ENCODE data around the gene ANKRD61. TPM values are rescaled to one million over a fixed set of nuclear protein-coding genes. Genes with fewer than 3 reads are reported as not detected.

Gene ANKRD61
- total and polyA plus RNA-seq, 5 donors from 2014 or later: 0.15 to 0.53 (median 0.32) TPM; not detected in 2

GRCh38 chr7:6011541-6011940, 19.6 kb upstream of the ANKRD61 start:
- Mint-ChIP-seq H3K27me3 (peaks cover 4% of the 10 kb centered on the region), H3K9me3 (no peaks in the 10 kb centered on the region), H3K4me1 (peaks cover 10 to 49% (median 29%) of the 10 kb centered on the region in 4 donors), H3K27ac (peak overlapping the region in 2 of 3 donors; percentile 44 to 56), H3K36me3 (peaks cover 8% of the 10 kb centered on the region), H3K4me3 (peak overlapping the region in 2 of 4 donors; percentile 47 to 55)
- no peak overlapping the region for H3K4me3 ChIP-seq (ENCODE audit: low read depth, low read length)
- no peaks in the 10 kb centered on the region for H3K9me3 ChIP-seq (ENCODE audit: control insufficient read depth in 2 of 2, low read length in 2 of 2)
- DNase-seq (no peak), ATAC-seq (ENCODE audit: low read depth in 2 of 2) (no peak)
- peaks cover 8% of the 10 kb centered on the region for H3K36me3 ChIP-seq (ENCODE audit: control insufficient read depth, insufficient read depth, low read length)
- no peak overlapping the region for H3K27ac ChIP-seq (ENCODE audit: insufficient read depth, low read length, poor library complexity, severe bottlenecking)
- H3K27me3 ChIP-seq (ENCODE audit: control insufficient read depth, insufficient read depth, low read length): no peaks in the 10 kb centered on the region
- peaks cover 11% of the 10 kb centered on the region for H3K4me1 ChIP-seq (ENCODE audit: control insufficient read depth, insufficient read depth, low read length, poor library complexity, severe bottlenecking)

GRCh38 chr7:6012355-6013104, 18.6 kb upstream of the ANKRD61 start:
- Mint-ChIP-seq H3K27me3 (peaks cover 4% of the 10 kb centered on the region), H3K4me1 (peaks cover 6 to 40% (median 26%) of the 10 kb centered on the region in 4 donors), H3K9me3 (no peaks in the 10 kb centered on the region), H3K4me3 (peak overlapping the region in 1 of 4 donors; percentile 61), H3K36me3 (peaks cover 8% of the 10 kb centered on the region), H3K27ac (peak overlapping the region in 1 of 3 donors; percentile 83)
- H3K27ac ChIP-seq (ENCODE audit: insufficient read depth, low read length, poor library complexity, severe bottlenecking): no peak overlapping the region
- peaks cover 11% of the 10 kb centered on the region for H3K4me1 ChIP-seq (ENCODE audit: control insufficient read depth, insufficient read depth, low read length, poor library complexity, severe bottlenecking)
- no peak for ATAC-seq (ENCODE audit: low read depth in 2 of 2)
- H3K36me3 ChIP-seq (ENCODE audit: control insufficient read depth, insufficient read depth, low read length): peaks cover 12% of the 10 kb centered on the region
- no peak overlapping the region for H3K4me3 ChIP-seq (ENCODE audit: low read depth, low read length)
- no peak for DNase-seq
- no peaks in the 10 kb centered on the region for H3K27me3 ChIP-seq (ENCODE audit: control insufficient read depth, insufficient read depth, low read length)
- H3K9me3 ChIP-seq (ENCODE audit: control insufficient read depth in 2 of 2, low read length in 2 of 2): no peaks in the 10 kb centered on the region

- H3K27me3 Mint-ChIP-seq: no peaks in the 10 kb centered on the region
- no peaks in the 10 kb centered on the region for H3K9me3 Mint-ChIP-seq
- peaks cover 34% of the 10 kb centered on the region for H3K36me3 ChIP-seq (ENCODE audit: control insufficient read depth, insufficient read depth, low read length)
- H3K27me3 ChIP-seq (ENCODE audit: control insufficient read depth, insufficient read depth, low read length): no peaks in the 10 kb centered on the region
- H3K36me3 Mint-ChIP-seq: peaks cover 18% of the 10 kb centered on the region
- H3K9me3 ChIP-seq (ENCODE audit: control insufficient read depth in 2 of 2, low read length in 2 of 2): no peaks in the 10 kb centered on the region
- H3K4me1 ChIP-seq (ENCODE audit: control insufficient read depth, insufficient read depth, low read length, poor library complexity, severe bottlenecking): peaks cover under 1% of the 10 kb centered on the region
- no peak overlapping the region for H3K4me3 ChIP-seq (ENCODE audit: low read depth, low read length)
- H3K4me3 Mint-ChIP-seq: no peak overlapping the region
- peaks cover 5 to 23% (median 16%) of the 10 kb centered on the region in 4 donors for H3K4me1 Mint-ChIP-seq
- H3K27ac ChIP-seq (ENCODE audit: insufficient read depth, low read length, poor library complexity, severe bottlenecking): no peak overlapping the region
- no peak for DNase-seq
- peak overlapping the region in 1 of 3 donors; percentile 29 for H3K27ac Mint-ChIP-seq
- ATAC-seq (ENCODE audit: low read depth in 2 of 2): no peak
These were observed 15.1 kb upstream of the ANKRD61 start for GRCh38 chr7:6015917-6016652.

GRCh38 chr7:6016653-6016966, 14.6 kb upstream of the ANKRD61 start:
- Mint-ChIP-seq H3K27me3 (no peaks in the 10 kb centered on the region), H3K36me3 (peaks cover 22% of the 10 kb centered on the region), H3K4me1 (peaks cover 5 to 18% (median 11%) of the 10 kb centered on the region in 4 donors), H3K9me3 (no peaks in the 10 kb centered on the region), H3K27ac (no peak overlapping the region), H3K4me3 (no peak overlapping the region)
- Histone ChIP-seq H3K27me3 (ENCODE audit: control insufficient read depth, insufficient read depth, low read length) (no peaks in the 10 kb centered on the region), H3K27ac (ENCODE audit: insufficient read depth, low read length, poor library complexity, severe bottlenecking) (no peak overlapping the region), H3K9me3 (ENCODE audit: control insufficient read depth in 2 of 2, low read length in 2 of 2) (no peaks in the 10 kb centered on the region), H3K4me3 (ENCODE audit: low read depth, low read length) (no peak overlapping the region), H3K4me1 (ENCODE audit: control insufficient read depth, insufficient read depth, low read length, poor library complexity, severe bottlenecking) (no peaks in the 10 kb centered on the region), H3K36me3 (ENCODE audit: control insufficient read depth, insufficient read depth, low read length) (peaks cover 38% of the 10 kb centered on the region)
- no peak for ATAC-seq (ENCODE audit: low read depth in 2 of 2)
- DNase-seq: no peak

- Histone ChIP-seq H3K4me1 (ENCODE audit: control insufficient read depth, insufficient read depth, low read length, poor library complexity, severe bottlenecking) (peaks cover under 1% of the 10 kb centered on the region), H3K36me3 (ENCODE audit: control insufficient read depth, insufficient read depth, low read length) (peaks cover 71% of the 10 kb centered on the region), H3K9me3 (ENCODE audit: control insufficient read depth in 2 of 2, low read length in 2 of 2) (no peaks in the 10 kb centered on the region), H3K27ac (ENCODE audit: insufficient read depth, low read length, poor library complexity, severe bottlenecking) (no peak overlapping the region), H3K27me3 (ENCODE audit: control insufficient read depth, insufficient read depth, low read length) (no peaks in the 10 kb centered on the region), H3K4me3 (ENCODE audit: low read depth, low read length) (no peak overlapping the region)
- Mint-ChIP-seq H3K4me3 (no peak overlapping the region), H3K27me3 (no peaks in the 10 kb centered on the region), H3K27ac (peak overlapping the region in 1 of 3 donors; percentile 20), H3K9me3 (no peaks in the 10 kb centered on the region), H3K36me3 (peaks cover 42% of the 10 kb centered on the region), H3K4me1 (peaks cover 0 to 5% (median 2%) of the 10 kb centered on the region in 4 donors)
- ATAC-seq (ENCODE audit: low read depth in 2 of 2) (no peak), DNase-seq (no peak)
These were observed 10.5 kb upstream of the ANKRD61 start for GRCh38 chr7:6020371-6021286.

- H3K4me3 ChIP-seq (ENCODE audit: low read depth, low read length): no peak overlapping the region
- no peak for ATAC-seq (ENCODE audit: low read depth in 2 of 2)
- no peak overlapping the region for H3K27ac ChIP-seq (ENCODE audit: insufficient read depth, low read length, poor library complexity, severe bottlenecking)
- H3K27ac Mint-ChIP-seq: no peak overlapping the region
- no peaks in the 10 kb centered on the region for H3K27me3 ChIP-seq (ENCODE audit: control insufficient read depth, insufficient read depth, low read length)
- no peaks in the 10 kb centered on the region for H3K9me3 ChIP-seq (ENCODE audit: control insufficient read depth in 2 of 2, low read length in 2 of 2)
- H3K9me3 Mint-ChIP-seq: no peaks in the 10 kb centered on the region
- H3K4me1 ChIP-seq (ENCODE audit: control insufficient read depth, insufficient read depth, low read length, poor library complexity, severe bottlenecking): peaks cover 15% of the 10 kb centered on the region
- H3K4me3 Mint-ChIP-seq: no peak overlapping the region
- no peaks in the 10 kb centered on the region for H3K27me3 Mint-ChIP-seq
- H3K36me3 ChIP-seq (ENCODE audit: control insufficient read depth, insufficient read depth, low read length): peaks cover 68% of the 10 kb centered on the region
- H3K36me3 Mint-ChIP-seq: peaks cover 47% of the 10 kb centered on the region
- no peak for DNase-seq
- peaks cover 6 to 20% (median 12%) of the 10 kb centered on the region in 4 donors for H3K4me1 Mint-ChIP-seq
These were observed 8.5 kb upstream of the ANKRD61 start for GRCh38 chr7:6022707-6023106.

GRCh38 chr7:6023974-6024435, 7.2 kb upstream of the ANKRD61 start:
- Histone ChIP-seq H3K27me3 (ENCODE audit: control insufficient read depth, insufficient read depth, low read length) (no peaks in the 10 kb centered on the region), H3K9me3 (ENCODE audit: control insufficient read depth in 2 of 2, low read length in 2 of 2) (no peaks in the 10 kb centered on the region), H3K36me3 (ENCODE audit: control insufficient read depth, insufficient read depth, low read length) (peaks cover 74% of the 10 kb centered on the region), H3K4me3 (ENCODE audit: low read depth, low read length) (no peak overlapping the region), H3K4me1 (ENCODE audit: control insufficient read depth, insufficient read depth, low read length, poor library complexity, severe bottlenecking) (peaks cover 15% of the 10 kb centered on the region), H3K27ac (ENCODE audit: insufficient read depth, low read length, poor library complexity, severe bottlenecking) (no peak overlapping the region)
- peaks cover 10 to 26% (median 16%) of the 10 kb centered on the region in 4 donors for H3K4me1 Mint-ChIP-seq
- no peak overlapping the region for H3K4me3 Mint-ChIP-seq
- H3K9me3 Mint-ChIP-seq: no peaks in the 10 kb centered on the region
- ATAC-seq (ENCODE audit: low read depth in 2 of 2) (no peak), DNase-seq (no peak)
- H3K36me3 Mint-ChIP-seq: peaks cover 55% of the 10 kb centered on the region
- peak overlapping the region in 2 of 3 donors; percentile 68 to 75 for H3K27ac Mint-ChIP-seq
- no peaks in the 10 kb centered on the region for H3K27me3 Mint-ChIP-seq
